HG03135 (cell line): Measurements from ENCODE around the gene NUP58.
A peak's percentile ranks its signal among the peaks of the same experiment; 100 is the strongest.
"Not testable (repeated sequence)": the region's sequence is repeated elsewhere in the genome, so short reads cannot be mapped to it uniquely, and the experiment has no call there.

Experiments
- ATAC-seq: cut with Tn5 transposase; IDR thresholded peaks from one replicate; pipeline ENCODE4 v1.9.1; 2021; ENCODE audit warnings: mild to moderate bottlenecking, moderate library complexity; ENCODE audit not compliant: unreplicated experiment

The NUP58 gene

DNA sequence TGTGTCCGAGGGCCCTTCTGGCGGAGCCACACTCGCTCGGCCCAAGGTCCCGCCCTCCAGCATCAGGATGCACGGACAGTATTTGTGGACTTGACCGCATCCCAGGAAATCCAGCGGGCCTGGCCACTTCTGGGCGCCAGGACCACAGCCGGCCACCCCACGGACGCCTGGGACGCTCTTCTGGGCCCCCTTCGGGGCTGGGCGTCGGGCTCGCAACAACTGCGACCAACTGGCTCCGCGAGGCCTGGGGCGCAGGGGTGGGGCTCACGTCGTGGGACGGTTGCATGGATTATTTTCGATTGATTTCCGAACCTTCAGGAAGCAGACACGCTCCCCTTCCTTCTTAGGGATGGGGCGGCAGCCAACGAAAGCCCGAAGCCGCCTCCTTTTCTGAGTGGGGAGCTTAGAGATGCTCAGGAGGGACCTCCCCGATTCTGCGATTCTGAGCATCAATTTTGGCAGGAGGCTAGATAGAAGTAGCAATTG lies 521 bp upstream of the NUP58 start:
- peak; percentile 27 for ATAC-seq

DNA sequence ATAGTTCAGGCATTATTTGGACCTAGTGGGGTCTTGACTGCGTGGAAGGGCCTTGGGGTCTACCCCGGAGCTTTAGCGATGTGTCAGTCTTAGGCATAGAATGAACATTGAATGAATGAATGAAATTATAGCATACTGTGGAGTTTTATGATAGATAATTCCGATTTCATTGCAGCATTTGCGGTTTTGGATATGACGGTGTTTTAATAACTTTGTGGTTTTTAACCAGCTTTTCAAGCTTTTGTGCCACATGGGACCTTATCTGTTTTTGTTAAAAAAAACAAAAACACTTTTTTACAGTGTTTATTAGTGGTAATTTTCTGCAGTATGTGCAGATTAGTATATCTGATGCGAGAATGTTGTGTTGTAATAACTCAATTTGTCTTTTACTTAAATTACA lies 696 bp downstream of the NUP58 start:
- no peak for ATAC-seq

DNA sequence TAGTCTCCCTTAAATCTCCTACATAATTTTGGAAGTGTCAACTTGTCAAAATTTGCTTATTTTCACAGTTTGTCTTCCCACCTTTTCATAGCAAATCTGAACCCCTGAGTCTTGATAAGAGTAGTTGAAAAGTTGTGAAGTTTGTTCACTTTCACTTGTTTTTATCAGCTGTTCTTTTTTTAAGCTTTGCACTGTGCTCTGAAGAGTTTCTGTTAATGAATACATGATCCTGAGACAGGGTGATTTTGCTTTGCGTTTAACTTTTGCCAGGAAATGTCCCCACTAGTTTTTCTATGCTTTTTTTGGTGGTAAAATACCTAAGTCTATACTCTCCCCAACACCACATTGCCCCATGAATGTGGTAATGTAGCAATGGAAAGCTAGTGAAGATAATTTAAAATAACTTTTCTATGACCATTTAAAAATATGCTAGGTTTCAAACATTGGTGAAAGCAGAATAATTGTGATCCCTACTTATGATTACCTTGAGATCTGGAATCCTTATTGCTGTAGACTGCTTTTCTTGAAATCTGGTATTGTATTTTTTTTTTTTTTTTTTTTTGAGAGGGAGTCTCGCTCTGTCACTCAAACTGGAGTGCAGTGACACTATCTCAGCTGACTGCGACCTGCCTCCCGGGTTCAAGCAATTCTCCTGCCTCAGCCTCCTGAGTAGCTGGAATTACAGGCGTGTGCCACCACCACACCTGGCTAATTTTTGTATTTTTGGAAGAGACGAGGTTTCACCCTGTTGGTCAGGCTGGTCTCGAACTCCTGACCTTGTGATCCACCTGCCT lies 5.4 kb downstream of the NUP58 start:
- ATAC-seq, result no peak

DNA sequence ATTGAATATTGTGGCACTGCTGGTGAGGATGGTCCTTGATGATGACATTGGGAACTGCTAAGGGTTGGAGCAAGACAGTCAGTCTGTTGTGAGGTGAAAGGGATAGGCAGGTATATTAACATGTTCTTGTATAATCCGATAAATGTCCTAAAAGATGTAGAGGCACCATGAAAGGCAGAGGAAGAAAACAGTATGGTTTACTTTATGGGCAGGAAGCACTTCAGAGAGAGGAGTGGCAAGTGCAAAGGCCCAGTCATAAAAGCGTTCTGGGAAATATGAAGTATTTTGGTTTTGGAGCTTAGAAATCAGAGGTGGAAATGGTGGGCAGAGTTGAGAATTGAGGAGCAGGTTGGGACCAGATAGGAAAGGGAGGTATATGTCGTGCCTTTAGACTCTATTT lies 9.5 kb downstream of the NUP58 start:
- no peak for ATAC-seq

DNA sequence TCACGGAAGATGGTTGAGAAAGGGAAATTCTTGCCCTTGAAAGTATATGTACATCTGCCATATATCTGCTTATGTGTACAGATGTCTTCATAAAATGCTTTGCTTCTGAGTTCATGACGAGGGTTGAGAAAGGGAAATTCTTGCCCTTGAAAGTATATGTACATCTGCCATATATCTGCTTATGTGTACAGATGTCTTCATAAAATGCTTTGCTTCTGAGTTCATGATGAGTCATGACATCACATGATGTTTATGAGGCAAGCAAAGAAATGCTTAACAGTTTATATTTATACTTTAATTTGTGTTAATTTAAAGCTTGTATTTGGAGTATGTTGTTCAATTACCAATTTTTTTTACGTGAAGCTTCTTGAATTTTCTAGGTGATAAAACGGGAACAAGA lies 17.5 kb downstream of the NUP58 start:
- not testable (repeated sequence) for ATAC-seq

DNA sequence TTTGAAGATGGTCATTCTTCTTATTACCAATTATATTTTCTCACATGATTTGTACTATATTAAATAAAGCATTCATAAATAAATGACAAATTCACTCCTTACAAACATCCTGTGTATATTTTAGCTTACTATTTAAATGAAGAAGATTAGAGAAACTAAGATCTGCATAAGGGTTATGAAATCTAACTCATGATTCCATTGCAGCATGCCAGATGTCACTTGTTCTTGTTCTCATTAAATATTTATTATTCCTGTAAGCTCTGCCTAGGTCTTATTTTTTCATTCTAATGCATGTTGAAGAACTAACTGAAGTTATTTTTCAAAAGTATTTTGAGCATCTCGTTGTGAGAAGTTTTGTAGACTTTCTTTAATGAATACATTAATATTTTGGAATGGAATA lies 18.3 kb downstream of the NUP58 start:
- ATAC-seq, result no peak

DNA sequence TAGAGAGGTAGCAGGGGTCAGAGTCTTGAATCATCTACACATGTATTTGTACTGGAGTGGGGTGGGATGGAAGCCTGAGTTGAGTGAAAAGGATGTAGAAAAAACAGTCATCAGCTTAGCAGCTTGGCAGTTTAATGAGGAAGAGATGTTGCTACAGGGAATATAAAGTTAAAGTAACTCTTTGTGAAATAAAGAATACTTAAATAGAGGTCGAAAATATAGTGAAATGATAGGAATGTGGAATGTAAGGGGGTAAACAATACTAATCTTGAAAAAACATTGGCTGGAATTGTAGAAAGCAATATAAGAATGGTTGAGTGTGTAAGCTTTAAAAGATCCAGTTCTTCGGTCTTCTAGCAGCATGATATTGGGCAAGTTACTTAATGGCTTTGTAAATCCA lies 22.7 kb downstream of the NUP58 start:
- no peak for ATAC-seq

DNA sequence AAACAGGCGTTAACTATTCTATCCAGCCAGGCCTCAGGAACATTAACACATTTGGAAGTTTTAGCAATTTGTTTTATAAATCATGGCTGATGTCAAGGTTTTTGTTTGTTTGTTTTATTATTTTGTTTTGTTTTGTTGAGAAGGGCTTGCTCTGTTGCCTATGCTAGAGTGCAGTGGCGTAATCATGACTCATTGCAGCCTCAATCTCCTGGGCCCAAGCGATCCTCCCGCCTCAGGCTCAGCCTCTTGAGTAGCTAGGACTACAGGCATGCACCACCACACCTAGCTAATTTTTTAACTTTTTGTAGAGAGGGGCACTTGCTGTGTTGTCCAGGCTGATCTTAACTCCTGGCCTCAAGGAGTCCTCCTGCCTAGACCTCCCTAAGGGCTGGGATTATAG lies 28.3 kb downstream of the NUP58 start:
- ATAC-seq, result no peak

DNA sequence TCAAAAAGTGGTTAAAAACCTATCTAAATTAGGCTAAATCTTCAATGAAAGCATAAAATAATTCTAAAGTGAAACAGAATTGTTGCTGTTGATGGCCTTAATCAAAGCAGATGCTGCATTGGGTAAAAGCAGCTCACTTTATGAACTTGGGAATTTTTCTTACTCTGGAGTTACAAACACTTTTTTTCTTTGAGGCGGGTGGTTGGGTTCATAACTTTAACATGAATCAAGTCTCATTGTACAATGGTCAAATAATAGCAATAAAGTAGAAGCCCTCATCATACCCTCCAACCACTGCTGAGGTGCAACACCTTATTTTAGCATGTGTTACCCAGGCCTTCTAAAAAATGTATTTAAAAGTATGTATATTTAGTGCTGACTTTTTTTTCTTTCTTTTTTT lies 29.1 kb downstream of the NUP58 start:
- no peak for ATAC-seq

DNA sequence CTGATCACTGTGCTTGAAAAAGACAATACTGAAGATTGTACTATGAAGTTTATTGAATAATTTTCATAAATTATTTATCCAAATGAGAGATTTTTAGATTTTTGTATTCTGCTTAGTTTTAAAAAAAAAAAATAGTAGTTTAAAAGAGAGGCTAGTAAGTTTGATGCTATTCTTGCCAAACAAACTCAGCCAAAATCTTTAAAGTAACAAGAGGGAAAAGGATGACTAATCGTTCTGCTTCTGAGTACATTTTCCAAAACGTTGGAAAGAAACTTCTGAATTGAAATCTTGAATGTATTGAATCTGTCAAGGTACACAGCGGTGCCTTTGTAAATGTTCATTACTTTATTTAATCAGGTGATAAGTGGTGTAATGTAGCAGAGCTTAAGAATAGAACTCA lies 34.4 kb downstream of the NUP58 start:
- no peak for ATAC-seq

DNA sequence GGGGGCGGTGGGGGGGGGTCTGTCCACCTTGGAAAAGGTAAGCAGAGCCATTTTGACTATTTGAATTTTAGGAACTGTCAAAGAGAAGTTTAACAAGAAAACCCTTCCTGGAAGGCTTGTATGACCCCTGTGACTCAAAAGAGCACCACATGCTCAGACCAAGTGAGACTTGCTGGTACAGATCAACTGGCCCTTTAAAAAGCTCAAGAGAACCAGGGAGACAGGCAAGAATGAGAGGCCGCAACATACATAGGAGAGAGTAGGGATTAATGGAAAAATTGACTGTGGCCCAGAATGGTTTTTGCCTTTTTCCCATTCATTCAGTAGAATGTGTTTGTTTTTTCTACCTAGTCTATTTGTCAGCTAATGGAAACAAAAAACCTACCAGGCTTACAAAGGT lies 44.2 kb downstream of the NUP58 start:
- no peak for ATAC-seq

DNA sequence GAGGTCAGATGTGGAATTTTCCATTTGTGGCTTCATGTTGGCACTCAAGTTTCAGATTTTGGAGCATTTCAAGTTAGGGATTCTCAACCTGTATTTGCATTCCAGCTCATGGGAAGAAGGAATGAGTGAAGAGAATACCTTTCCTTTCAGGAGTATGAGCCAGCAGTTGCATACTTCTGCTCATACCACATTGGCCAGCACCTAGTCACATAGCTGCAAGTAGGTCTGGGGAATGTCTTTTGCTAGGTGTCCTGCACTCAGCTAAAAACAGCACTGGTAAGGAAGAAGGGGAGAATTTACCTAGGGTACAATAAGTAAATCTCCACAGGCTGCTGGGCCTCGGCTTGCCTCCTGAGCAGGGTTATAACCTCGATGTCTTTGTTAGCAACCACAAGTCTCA lies 45.7 kb downstream of the NUP58 start:
- ATAC-seq, result no peak

DNA sequence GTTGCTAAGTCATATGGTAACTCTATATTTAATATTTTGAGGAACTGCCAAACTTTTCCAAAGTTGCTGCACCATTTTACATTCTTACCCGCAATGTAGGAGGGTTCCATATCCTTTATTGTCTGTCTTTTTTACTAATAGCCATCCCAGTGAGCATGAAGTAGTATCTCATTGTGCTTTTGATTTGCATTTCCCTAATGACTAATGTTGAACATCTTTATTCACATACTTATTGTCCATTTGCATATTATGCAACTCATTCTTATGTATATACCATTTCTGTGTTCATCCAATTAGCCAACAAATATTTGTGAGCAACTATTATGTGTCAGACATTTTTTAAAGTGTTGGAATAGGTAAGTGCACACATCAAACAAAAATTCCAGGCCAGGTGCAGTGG lies 50.0 kb downstream of the NUP58 start:
- ATAC-seq, result no peak

DNA sequence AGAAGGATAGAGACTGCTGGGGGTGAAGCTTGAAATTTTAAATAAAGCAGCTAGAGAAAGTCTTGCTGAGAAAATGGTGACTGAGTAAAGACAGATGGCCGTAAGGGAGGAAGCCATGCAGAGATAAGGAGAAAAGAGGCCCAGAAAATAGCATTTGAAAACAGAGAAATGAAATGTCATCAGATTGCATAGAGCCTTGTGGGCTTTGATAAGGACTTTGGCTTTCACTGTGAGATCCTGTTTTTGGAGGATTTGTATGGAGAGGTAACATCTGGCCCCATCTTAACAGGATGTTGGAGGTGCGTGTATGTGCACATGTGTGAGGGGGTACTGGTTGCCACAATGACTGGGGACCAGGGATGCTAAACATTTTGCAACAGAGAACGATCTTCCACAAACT lies 50.8 kb downstream of the NUP58 start:
- no peak for ATAC-seq

DNA sequence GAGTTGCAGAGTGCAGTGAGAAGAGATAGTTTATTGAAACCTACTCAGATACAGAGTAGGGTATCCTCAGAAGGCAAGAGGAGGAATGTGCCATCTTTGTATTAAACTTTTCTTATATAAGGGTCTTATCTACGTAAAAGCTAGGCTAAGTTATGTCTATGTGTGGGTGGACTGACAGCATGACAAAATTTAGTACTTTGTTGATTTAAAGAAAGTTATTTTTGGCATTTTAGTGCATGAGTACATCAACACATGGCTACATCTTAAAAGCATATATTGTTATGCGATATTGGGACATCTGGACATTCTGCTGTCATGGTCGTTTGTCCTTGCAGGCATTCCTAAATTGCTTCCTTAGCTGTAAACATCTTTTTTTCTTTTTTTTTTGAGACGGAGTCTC lies 51.4 kb downstream of the NUP58 start:
- ATAC-seq, result no peak

DNA sequence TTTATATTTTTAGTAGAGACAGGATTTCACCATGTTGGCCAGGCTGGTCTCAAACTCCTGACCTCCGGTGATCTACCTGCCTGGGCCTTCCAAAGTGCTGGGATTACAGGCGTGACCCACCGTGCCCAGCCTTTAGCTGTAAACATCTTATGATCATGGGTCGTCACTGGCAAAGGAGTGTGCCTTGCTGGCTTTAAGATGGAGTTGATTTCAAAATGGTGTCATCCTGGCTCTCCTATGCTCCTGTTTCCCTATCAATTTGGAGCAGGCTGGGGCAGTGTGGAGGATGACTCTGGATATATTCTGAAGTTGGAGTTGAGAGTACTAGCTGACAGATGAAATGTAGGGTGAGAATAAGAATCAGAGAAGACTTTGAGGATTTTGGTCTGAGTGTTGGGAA lies 51.9 kb downstream of the NUP58 start:
- no peak for ATAC-seq

DNA sequence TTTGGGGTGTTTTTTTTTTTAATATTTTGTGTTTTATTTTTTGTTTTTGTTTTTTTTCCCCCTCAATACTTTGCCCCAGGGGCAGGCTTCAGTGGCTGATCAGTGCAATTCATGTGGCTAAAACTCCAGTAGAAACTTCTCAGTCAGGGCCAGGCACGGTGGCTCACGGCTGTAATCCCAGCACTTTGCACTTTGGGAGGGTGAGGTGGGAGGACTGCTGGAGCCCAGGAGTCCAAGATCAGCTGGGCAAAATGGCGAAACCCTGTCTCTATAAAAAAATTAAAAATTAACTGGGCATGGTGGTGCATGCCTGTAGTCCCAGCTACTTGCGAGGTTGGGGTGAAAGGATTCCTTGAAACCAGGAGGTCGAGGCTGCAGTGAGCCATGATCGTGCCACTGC lies 53.0 kb downstream of the NUP58 start:
- ATAC-seq, result no peak

DNA sequence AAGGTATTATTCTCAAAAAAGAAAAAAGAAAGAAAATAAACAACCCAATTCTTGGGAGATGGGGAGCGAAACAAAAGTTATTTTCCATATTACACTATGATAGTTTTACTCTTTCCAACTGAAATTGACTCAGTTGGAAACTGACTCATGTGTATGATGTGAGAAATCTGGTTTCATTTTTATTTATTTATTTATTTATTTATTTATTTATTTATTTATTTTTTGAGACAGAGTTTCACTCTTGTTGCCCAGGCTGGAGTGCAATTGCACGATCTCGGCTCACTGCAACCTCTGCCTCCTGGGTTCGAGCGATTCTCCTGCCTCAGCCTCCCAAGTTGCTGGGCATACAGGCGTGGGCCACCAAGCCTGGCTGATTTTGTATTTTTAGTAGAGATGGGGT lies 59.0 kb downstream of the NUP58 start:
- not testable (repeated sequence) for ATAC-seq

DNA sequence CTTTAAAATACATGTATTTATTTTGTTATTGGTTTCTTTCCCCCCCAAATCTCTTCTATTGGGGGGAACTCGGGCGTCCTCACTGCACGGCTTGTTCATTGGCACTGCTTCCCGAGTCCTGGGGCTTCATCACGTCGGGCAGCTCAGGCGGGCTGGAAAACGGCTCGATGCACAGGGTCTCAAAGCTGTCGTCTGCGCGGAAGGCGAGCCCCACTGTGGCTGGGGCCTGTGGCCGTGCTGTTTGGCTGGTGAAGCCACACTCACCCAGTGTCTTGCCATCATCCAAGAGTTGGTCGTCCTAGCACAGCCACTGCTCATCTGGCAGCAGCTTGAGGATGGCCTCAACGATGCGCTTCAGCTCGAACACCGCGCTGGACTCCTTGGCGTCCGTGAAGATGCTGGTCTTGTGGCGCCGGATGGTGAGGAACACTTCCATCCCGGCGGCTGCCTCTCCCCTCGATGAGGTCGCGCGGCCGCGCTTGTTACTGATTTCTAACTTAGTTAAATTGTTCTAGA lies 64.4 kb downstream of the NUP58 start:
- no peak for ATAC-seq

DNA sequence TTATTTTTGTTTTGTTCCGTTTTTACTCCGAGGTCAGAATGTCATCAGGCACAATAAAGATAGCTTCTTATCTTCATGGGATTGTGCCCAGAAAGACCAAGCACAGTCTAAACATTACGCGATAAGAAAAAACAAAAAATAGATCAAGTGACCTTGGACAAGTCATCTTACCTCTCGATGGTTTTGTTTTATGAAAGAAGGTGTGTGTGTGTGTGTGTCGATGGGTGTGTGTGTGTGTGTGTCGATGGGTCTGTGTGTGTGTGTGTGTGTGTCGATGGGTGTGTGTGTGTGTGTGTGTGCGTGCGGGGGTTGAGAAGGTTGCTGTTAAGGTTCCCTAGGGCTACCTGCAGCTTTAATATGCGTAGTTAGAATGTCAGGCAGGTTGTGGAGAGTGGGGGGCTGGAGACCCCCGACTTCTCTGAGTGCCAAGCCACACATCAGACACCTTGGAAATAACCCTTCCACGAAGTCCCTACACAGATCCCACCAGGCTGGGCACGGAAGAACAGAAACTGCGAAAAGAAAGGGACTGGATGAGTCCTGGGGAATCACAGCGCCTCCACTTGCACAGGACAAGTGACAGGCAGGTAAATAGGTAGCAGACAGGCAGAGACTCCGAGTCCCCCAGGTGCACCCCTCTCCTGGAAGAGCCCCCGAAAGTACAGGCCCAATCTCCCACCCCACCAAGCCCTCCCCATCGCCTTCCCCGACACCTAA lies 69.9 kb downstream of the NUP58 start:
- no peak for ATAC-seq

DNA sequence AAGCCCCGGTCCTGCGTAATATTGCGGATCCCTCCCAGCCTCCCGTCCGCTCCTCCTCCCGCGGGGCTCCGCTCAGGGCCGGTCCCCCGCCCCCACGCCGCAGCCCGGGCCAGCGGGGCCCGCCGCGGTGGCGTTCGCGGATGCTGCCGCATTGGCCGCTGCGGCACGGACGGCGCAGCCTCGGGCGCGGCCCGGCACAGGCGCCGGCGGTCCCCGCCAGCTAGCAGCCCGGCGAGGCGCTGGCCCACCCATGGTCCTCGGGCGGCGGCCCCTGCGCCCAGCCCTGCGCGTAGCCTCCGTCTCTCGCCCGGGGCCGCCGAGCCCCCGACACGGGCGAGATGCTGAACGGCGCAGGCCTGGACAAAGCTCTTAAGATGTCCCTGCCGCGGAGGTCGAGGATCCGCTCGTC lies 70.5 kb downstream of the NUP58 start, which contains the start of gene ATP8A2:
Gene ATP8A2, plus strand, starts transcription at position 100 of the 409 bp plus-strand sequence. Its CDS starts 239 bp downstream, at position 339.
- no peak for ATAC-seq
